GM18909 (cell line): ENCODE data around the gene LSMEM2.
"Not testable (repeated sequence)": the region's sequence is repeated elsewhere in the genome, so short reads cannot be mapped to it uniquely, and the experiment has no call there.

Experiments used
- ATAC-seq: cut with Tn5 transposase; IDR thresholded peaks from one replicate; pipeline ENCODE4 v1.9.1; 2021; ENCODE audit warnings: mild to moderate bottlenecking; ENCODE audit not compliant: unreplicated experiment, poor library complexity

Gene LSMEM2

DNA sequence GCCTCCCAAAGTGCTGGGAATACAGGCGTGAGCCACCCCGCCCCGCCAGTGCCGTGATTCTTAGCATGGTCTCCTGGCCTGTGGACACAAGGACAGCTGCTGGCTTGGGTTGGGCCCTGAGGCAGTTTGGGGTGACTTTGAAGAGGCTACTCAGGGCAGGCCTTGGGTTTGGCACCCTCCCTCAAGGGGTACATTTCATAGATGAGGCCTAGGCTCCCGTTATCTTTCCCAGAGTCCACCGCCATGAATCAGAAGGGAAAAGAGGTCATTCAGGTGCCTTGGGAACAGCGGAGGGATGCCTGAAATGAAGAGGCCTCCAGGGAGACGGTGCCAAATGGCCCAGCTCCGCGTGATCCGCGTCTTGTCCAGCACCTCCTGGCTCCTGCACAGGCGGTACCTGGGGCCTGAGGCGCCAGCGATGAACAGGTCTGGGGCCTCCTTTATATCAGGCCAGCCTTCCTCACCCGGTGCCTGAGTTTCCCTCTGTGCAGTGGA is 33.6 kb upstream of the LSMEM2 start:
- ATAC-seq: no peak

DNA sequence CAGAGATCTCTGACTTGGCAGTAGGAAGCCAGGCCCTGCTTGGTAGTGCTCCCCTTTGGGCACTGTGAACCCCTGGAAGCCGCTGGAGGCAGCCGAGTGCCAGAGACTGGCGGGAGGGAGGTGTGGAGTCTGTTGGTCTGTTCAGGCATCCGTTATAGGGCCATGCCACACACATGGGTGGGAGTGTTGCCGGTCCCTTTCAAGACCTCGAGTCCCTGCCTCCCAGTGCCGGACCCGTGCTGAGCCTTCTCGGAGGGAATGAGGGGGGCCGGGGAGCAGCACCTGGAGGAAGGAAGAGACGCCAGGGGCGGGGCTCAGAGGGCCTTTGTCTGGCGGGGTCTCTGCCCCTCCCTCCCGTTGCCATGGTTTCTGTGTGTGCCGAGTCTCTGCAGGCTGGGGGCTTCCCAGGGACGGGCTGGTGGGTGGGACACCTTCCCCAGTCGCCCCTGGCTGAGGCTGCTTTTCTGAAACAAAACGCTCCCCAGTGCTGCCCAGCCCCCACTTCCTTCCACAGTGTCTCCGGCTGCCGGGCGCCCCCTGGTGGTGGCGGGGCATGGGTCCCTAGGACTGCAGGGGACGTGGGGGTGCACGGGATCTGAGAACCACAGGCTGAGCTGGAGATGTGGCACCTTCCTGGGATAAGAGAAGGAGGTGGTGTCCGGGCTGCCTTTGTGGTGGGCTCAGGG is 32.9 kb upstream of the LSMEM2 start:
- ATAC-seq: peak; percentile 66

DNA sequence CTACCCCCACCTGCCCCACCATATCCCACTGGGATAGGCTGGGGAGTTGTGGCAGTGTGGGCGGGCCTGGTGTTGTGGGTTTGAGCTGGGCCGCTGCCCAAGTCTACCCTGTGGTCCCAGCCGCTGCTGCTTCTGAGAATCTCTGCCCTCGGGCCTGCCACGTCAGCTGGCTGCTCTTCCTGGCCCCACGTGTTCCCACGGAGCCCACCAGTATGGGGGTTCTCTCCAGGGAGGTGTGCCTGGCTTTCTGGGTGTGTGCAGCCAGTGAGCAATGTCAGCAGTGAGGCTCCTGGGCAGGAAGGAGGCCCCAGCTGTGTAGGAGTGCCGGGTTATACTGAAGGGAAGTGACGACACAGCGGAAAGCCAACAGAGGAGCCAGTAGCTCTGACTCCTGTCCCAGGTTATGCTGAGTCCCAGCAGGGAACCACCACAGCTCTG is 32.4 kb upstream of the LSMEM2 start:
- ATAC-seq: peak; percentile 52

DNA sequence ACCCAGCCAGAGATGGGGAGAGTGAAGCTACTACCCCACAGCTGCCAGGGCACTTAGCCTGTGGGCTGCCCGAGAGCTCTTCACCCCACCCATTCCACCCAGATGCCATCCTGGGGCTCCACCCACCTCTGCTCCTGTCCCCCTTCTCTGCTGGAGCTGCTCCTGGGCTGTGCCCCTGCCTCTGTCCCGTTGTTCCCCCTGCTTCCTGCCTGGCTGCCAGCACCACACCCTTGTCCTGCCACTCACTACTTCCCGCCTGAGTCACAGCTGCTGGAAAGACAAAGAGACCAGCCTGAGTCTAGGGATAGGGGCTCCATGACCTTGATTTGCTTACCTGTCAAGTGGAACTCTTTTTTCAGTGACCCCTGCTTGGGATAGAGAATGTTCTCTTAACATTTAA is 30.5 kb upstream of the LSMEM2 start:
- ATAC-seq: no peak

DNA sequence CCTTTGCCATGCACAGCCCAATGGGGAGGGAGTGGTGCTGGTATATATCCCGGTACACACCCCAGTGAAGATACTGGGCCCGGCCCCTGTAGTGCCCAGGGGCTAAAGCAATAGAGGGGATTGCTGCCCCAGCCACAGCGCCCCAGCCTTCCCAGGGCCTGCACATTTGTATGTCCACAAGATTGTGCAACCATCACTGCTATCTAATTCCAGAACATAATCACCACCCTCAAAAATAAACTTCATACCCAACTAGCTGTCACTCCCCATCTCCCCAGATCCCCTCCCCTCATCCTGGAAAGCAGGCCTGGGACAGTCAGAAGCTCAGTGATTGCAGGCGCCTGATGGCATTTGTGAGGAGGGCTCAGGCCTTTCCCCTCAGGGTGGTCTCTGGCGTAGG is 29.4 kb upstream of the LSMEM2 start:
- no peak for ATAC-seq

DNA sequence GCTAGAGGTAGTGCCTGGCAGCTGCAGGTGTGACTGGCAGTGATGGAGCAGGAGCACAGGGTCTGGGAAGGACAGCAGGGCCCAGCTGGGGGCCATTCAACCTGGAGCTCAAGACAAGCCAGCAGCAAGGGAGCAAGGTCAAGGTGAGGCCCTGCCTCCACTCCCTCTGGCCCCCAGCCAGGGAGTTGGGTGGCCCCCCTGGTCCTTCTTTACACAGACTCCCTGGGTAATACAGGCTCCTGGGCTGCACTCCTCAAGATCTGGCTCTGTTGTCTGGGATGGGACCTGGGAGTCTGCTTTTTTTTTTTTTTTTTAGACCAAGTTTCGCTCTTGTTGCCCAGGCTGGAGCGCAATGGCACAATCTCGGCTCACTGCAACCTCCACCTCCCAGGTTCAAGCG is 28.4 kb upstream of the LSMEM2 start:
- ATAC-seq: no peak

DNA sequence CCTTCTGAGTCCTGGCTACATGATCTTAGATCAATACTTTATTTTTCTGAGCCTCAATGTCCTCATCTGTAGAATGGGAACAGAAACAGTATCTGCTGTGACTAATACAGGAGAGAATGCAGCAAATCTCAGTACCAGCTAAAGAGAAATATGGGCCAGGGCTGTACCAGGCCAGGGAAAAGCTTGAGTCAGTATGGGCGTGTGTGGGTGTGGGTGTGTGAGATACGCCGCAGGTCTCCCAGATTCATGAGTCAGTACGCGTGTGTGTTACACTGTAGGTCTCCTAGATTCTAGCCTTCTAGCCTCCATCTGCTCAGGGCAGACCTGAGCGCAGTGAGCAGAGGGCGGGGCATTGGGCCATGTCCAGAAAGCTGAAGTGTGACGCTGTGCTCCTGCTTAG is 27.7 kb upstream of the LSMEM2 start:
- no peak for ATAC-seq

DNA sequence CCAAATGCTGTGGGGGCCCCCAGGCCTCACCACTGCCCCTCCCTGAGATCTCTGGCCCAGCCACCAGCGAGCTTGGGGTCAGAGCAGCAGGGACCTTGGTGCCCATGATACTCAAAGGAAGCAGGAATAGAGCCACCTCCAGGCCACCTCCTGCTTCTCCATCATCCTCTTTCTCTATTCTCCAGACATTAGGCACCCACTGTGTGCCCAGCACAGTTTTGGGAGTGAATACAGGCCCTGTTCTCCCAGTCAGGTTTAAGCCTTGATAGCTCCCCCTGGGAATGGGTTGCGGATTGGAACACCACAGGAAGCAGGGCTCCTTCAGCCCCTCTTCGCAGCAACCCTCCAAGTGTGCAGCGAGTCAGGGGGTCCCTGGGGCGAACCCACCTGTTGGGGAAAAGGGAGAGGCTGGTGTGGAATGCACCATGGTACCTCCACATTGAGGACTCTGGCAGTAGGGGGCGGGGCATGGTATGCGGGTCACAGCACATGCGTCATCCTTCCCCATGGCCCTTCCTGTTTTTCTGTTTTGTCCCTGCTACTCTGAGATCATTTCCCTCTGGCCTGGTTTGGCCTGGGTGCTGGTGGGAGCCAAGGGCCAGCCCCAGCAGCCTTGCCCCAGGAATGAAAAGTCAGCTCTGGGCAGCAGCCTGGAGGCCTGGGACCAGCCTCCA is 24.2 kb upstream of the LSMEM2 start:
- ATAC-seq: no peak

DNA sequence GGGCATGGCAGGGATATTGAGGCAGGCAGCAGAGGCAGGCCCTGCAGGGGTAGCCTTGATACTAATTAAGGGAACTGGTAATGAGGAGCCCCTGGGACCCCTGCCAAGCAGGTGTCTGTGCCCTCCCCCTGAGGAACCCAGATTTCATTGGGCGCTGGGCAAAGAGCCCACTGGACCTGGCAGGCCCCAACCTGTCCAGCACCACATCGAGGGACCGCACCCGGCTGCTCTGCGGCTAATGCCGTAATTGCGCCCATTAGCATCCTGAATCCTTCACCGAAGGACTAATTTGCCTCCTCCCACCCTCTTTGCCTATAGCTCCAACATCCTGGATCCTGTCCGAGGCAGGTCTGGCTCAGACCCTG is 23.7 kb upstream of the LSMEM2 start:
- no peak for ATAC-seq

DNA sequence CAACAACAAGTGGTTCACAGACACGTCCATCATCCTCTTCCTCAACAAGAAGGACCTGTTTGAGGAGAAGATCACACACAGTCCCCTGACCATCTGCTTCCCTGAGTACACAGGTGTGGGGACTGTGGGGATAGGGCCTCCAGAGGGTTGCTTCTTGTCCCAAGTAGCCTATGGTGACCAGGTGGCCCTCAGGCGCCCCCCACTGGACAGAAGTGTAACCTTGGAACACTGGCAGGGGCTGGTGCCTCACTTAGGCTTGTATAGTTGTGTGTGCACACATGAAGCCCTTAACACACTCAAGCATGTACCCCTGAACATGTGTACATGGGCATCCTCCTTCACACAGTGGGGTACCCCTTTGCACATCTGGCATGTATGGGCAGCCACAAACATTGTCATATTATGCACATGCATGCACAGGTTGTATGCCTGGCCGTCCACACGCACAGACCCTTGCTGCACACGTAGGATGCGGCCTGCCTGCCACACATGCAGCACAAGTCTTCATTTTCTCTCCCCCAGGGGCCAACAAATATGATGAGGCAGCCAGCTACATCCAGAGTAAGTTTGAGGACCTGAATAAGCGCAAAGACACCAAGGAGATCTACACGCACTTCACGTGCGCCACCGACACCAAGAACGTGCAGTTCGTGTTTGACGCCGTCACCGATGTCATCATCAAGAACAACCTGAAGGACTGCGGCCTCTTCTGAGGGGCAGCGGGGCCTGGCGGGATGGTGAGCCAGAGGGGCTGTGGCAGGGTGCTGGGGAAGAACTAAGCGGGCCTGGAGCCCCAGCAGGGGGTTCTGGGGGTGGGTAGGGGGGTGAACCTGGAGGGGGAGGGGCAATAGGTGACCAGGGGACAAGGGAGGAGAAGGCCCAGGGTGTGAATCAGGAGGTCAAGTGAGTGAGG is 21.7 kb upstream of the LSMEM2 start:
- ATAC-seq: no peak

DNA sequence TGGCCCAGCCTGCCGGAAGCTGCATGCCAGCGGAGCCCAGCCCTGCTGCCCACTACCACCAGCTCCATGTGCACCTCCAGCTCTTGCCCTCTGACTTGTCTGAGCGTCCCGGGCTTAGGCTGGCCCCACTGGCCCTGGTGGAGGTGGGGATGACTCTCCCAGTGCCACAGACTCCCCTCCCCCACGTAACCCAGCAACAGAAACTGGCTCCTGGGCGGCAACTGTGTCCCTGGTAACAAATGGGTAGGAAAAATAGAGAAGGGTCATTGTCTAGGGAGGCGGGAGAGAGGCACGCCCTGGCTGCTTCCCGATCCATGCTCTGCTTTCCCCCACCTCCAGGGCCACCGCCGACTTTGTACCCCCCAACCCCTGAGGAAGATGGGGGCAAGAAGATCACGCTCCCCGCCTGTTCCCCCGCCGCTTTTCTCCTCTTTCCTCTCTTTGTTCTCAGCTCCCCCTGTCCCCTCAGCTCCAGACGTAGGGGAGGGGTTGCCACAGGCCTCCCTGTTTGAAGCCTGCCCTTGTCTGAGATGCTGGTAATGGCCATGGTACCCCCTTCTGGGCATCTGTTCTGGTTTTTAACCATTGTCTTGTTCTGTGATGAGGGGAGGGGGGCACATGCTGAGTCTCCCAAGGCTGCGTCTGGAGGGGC is 20.7 kb upstream of the LSMEM2 start:
- ATAC-seq: no peak

DNA sequence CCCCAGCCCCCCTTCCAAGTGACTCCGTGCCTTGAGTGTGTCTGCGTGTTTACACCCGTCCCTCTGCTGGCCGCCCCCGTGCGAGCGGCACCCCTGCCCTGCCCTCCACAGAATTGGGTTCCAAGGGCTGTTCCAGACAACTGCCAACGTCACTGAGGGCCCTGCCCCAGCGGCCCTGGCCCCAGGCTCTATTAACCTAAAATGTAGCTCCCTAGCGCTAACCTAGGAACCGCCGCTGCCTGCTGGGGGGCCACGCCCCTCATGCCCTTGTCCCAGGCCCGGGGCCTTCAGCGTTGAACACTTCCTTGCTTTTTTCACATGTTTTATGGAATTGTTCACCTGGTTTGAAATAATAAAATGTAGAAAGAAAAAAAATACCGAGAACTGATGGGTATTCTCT is 19.9 kb upstream of the LSMEM2 start:
- no peak for ATAC-seq

DNA sequence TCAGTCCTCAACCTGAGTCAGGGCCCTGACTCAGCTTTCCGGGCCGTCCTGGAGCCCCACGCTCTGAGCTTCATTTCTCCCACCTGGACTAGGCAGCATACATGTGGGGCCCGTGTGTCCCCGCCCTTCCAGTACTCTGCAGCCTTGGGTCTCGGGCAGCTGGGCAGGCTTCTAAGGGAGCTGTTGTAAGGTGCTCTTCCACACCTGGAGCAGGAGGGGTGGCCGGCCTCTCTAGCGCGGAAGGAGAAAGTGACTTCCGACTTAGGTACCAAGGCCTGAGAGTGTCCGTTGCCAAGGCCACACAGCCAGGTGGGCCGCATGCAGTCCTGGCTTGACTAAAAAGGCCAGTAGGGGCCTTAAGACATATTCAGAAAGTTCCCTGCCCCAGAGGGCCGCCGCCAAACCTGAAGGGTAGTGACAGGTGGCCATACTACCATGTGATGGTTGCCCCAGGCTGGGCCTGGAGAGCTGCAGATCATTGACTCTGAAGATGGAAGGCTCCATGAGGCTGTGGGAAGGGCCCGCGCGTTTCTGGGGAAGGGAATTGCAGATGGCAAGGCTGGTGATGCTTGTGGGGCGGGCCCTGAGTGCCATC is 19.4 kb upstream of the LSMEM2 start:
- peak; percentile 26 for ATAC-seq

DNA sequence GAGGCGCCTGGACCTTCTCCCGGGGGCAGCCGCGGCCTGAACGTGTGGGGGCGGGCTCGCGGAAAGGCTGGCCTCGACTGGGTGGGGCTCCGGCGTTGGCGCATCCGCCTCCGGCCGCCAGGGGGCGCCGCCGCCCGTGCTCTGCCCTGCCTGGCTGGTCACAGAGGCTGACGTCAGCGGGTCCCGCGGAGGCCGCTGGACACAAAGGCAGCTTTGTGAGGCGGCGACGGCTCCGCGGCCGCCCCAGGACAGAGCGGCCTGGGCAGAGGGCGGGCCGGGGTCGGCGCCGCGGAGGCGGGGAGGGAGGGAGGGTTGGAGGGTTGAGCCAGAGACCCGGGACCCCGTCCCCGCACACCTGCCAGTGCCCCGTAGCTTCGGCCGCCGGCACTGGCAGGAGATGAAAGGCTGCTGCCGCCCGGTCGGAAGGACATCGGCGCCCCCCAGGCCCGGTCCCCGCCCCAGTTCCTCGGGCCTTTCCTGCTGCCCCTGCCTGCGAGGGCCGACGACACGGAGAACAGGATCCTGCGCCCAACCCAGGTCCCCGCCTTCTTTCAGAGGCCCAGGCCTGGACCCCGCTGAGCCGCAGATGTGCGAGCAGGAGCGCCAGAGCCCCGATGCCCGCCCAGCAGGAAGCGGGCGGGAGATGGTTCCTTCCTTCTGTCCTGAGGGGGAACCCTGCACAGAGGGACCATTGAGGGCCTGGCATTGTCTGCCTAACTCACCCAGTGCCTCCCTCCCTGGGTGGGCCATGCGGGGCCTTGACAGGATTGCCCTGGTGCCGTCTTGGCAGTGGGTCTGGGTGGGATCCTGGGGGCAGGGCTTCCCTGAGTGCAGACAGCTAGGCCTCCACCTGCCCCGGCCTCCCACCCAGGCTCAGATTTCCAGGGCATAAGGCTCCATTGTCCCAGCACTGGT is 18.6 kb upstream of the LSMEM2 start:
- ATAC-seq: peak; percentile 91

DNA sequence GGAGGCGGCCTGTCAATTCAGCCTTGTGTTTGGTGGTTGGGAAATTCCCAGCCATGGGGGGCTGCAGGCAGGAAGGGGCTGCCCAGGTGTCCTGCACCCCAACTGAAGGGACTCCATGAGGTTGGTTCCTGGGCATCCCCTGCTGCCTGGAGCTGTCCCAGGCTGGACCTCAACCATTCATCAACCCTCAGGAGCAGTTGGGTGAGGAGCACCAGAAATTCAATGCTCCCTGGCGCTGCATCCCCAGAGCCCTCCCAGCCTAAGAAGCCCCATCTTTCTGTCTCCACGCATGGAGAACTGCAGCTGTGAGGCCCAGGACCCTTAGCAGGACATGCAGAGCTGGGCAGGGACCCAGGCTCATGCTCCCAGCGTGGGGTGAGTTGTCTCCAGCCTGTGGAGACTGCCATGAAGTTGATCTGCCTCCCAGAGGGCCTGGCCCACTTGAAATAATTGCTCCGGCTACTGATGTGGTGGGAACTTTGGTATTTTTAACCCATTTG is 17.9 kb upstream of the LSMEM2 start:
- no peak for ATAC-seq

DNA sequence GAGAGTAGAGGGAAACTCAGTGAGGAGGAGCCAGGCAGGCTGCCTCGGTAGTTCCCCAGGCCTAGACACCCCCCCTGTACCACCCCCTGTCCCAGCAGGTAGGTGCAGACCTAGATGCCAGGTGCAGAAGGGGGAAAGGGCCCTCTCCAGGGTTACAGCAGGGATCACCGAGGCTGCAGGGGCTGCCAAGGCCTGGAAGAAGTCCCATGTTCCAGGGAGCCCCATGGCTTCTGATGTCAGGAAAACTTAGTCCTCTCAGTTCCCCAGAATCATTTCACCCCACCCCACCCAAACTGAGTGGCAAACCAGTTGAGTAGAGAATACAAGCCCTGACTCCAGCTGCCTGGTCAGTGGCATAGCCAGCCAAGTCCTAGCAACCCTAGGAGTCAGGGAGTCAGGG is 17.4 kb upstream of the LSMEM2 start:
- ATAC-seq: no peak

DNA sequence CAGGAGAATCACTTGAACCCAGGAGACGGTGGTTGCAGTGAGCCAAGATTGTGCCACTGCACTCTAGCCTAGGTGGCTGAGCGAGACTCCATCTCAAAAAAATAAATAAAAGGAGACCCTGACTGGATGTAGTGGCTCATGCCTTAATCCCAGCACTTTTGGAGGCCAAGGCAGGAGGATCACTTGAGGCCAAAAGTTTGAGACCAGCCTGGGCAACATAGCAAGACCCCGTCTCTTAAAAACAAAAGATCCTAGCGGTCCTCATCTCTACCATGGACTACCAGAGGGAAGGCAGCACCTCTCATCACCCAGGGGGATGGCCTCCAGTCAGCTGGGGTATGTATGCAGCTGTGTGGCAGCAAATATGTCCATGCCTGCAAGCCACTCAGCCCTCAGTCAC is 16.7 kb upstream of the LSMEM2 start:
- not testable (repeated sequence) for ATAC-seq

DNA sequence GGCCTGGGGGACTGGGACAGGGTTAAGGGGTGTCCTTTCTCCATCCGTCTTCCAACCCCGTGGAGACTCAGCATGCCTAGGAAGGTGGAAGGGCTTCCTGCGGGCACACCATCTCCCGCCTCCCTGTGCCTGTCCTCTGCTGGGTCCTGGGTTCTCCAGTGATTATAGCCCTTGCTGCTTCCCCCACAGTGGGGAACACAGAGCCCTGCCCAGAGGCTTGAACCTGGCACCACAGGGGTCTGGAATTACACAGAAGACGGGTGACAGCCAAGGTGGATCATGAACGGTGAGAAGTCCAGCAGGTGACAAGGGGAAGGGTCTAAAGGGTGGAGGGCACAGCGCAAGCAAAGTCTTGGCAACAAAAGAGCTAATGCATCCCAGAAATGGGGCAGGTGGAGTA is 16.1 kb upstream of the LSMEM2 start:
- ATAC-seq: no peak
